Fibroblast of lung (primary cell): ENCODE measurements around the gene CAPNS1.

Experiments
- EZH2 ChIP-seq: IDR thresholded peaks from 2 replicates; pipeline ENCODE4 v1.5.1; 2012; ENCODE audit warnings: low read length, control low read depth, mild to moderate bottlenecking; ENCODE audit errors: missing control alignments
- TF ChIP-seq, protein P1 (sequence below), 2 donors: IDR thresholded peaks in 1 of 2; conservative IDR thresholded peaks in 1 of 2; 1 replicate in 1 of 2; 2 replicates in 1 of 2; pipeline ENCODE4 v1.5.1; 2011 to 2012; ENCODE audit warnings: low read length in 2 of 2, control low read depth in 1 of 2, inconsistent platforms in 1 of 2, low read depth in 1 of 2, mild to moderate bottlenecking in 1 of 2

DNA sequence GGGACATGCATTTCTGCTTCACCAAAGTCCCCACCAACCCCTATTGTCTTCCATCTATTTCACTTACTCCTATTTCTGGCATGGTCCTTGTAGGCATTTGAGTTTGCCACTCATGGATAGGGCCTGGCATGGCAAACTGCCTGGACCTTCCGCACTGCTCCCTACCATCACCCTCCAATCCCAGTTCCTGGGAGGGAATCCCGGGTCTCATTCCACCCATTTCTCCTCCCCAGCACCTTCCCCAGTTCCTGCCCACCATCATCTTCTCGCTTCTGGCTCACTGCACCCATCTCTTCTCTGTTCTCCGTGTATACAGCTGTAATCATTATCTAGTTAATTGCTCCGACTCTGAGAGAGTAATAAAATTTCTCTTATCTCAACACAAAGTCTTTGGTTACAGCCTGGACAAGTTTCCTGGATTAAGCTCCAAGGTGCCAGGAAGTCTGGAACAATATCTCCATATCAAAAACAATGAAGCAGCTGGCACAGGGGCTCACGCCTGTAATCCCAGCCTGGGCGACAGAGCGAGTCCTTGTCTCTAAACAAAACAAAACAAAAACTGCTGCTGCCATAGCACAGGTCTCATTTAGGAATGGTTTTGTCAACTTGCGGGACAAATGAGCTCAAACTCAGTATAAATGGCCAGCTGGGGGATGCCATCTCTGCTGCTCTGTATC lies 29.4 kb downstream of the CAPNS1 start:
- TF ChIP-seq, protein P1, sequence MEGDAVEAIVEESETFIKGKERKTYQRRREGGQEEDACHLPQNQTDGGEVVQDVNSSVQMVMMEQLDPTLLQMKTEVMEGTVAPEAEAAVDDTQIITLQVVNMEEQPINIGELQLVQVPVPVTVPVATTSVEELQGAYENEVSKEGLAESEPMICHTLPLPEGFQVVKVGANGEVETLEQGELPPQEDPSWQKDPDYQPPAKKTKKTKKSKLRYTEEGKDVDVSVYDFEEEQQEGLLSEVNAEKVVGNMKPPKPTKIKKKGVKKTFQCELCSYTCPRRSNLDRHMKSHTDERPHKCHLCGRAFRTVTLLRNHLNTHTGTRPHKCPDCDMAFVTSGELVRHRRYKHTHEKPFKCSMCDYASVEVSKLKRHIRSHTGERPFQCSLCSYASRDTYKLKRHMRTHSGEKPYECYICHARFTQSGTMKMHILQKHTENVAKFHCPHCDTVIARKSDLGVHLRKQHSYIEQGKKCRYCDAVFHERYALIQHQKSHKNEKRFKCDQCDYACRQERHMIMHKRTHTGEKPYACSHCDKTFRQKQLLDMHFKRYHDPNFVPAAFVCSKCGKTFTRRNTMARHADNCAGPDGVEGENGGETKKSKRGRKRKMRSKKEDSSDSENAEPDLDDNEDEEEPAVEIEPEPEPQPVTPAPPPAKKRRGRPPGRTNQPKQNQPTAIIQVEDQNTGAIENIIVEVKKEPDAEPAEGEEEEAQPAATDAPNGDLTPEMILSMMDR (conservative IDR thresholded peaks at IDR 0.05 in 1 of 2, IDR thresholded peaks at IDR 0.05 in 1 of 2; ENCODE audit: low read depth in 1 of 2, low read length in 2 of 2): no peak
- TF ChIP-seq EZH2: no peak
